Epithelial cell of proximal tubule (primary cell): Measurements from ENCODE around the gene DCTPP1. TPM values are rescaled to one million over a fixed set of nuclear protein-coding genes. Genes with fewer than 3 reads are reported as not detected.

Experiments used
- DNase-seq: peaks from one replicate; pipeline ENCODE4 v3.0.0-alpha.2; 2011; ENCODE audit warnings: low read depth
- H3K4me3 ChIP-seq: 2 replicates; pipeline ENCODE4 v1.5.1; 2011; ENCODE audit warnings: low read depth, mild to moderate bottlenecking, low read length
- CTCF ChIP-seq: conservative IDR thresholded peaks from 2 replicates; pipeline ENCODE4 v1.5.1; 2012; ENCODE audit warnings: low read depth, mild to moderate bottlenecking, low read length
- total RNA-seq: library from RNA; depleted of rRNA; stranded (reverse); fragments of >200 nt; gene quantifications from 2 replicates; pipeline ENCODE4 v1.2.3, GENCODE V29; 2015

Gene DCTPP1
- total RNA-seq, 1 donor from 2014 or later = 108 TPM

- DNase-seq = no peak
- peak overlapping the region; percentile 80 for H3K4me3 ChIP-seq
- TF ChIP-seq CTCF = no peak
Measured at GRCh38 chr16:30379158-30379783, 50.6 kb downstream of the DCTPP1 start.

DNA sequence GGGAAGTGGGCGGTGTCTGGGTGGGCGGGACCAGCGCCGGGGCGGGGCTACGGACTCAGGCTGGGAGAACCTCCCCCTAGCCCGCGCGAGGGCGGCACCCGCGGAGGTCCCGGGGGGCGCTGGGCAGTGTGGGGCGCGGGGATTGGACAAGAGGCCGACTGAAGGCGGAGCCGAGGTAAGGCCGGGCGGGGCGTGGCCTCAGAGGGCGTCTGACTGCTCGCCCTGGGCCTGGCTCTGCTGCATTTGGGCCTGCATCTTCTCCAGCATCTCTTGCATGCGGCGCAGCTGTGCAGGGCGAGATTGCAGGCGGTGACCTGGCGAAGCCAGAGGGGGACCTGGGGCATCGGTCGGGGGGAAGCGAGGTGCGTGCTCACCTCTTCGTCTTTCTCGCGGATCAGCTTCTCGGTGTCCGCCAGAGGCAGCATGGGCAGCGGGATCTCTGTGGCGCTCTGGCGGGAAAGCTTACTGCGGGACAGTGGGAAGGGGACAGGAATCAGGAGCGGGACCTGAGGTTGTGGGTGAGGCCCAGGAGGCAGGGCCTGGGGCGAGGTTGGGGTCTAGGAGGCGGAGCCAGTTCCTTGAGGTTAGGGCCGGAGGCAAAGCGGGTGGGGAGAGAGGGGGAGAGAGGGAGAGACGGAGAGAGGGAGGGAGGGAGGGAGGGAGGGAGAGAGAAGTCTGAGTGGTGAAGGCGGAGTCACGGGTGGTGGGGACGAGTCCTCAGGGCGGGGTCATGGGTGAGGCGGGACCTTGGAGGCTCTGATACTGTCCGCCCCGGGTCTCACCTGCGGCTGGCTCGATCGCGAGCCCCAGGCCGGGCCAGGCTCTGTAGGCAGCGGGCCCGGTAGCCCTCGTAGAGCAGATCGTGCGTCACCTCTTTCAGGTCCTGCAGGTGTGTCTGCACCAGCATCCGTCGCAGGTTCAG is 51.3 kb downstream of the DCTPP1 start:
- DNase-seq = no peak
- peak overlapping the region; percentile 80 for H3K4me3 ChIP-seq
- peak; percentile 22 for TF ChIP-seq CTCF

DNA sequence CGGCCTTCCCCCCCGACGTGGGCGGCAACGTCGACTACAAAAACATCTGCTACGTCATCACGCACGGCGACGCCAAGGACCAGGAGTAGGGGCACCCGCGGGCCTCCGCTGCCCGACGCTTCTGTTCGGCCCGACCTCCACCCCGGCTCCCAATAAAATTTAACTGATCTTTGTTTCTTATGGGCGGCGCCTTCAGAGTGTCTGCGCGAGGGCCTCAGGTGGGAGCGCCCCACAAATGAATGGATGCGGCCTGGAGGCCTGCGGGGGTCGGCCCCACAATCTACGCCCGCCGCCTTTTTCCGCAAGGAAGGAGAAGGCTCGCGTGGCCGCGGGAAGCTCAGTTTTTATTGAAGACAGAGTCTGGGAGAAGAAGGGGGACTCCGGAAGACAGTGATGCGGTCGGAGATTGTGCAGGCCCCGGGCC is 52.0 kb downstream of the DCTPP1 start:
- TF ChIP-seq CTCF = no peak
- no peak for DNase-seq
- H3K4me3 ChIP-seq = peak overlapping the region; percentile 80

DNA sequence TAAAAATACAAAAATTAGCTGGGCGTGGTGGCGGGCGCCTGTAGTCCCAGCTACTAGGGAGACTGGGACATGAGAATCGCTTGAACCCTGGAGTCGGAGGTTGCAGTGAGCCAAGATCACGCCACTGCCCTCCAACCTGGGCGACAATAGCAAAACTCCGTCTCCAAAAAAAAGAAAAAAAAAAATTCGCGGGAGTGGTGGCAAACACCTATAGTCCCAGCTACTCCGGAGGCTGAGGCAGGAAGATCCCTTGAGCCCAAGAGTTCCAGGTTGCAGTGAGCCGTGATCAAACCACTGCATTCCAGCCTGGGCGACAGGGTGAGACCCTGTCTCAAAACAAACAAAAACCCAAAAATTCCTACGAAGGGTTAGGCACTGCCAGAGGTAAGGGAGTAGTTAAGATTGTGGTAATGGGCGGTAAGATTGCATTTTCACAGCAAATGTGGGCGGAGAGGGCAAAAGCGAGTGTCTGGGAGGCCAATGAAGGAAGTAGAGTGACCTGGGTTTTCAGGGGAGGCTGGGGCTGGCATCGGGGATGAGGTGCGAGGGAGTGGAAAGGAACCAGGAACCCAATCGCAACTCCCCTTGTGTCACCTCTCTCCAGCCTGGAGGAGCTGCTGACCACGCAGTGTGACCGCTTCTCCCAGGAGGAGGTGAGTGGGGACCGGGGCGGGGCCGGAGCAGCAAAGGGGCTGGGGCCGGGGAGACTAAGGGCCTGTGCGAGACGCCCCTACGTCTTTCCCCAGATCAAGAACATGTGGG is 52.6 kb downstream of the DCTPP1 start:
- no peak for TF ChIP-seq CTCF
- peak overlapping the region; percentile 80 for H3K4me3 ChIP-seq
- no peak for DNase-seq

DNA sequence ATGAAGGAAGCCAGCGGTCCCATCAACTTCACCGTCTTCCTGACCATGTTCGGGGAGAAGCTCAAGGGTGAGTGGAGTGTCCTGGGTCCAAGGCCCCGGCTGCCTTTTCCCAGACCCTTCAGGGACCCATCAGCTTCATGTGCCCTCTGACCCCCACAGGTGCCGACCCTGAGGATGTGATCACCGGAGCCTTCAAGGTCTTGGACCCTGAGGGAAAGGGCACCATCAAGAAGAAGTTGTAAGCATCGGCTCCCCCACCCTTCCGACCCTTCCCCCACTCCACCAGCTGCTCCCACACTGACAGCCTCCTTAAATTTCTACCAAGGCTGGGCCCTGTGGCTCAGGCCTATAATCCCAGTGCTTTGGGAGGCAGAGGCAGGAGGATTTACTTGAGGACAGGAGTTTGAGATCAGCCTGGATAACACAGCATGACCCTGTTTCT is 53.3 kb downstream of the DCTPP1 start:
- no peak for TF ChIP-seq CTCF
- no peak for DNase-seq

DNA sequence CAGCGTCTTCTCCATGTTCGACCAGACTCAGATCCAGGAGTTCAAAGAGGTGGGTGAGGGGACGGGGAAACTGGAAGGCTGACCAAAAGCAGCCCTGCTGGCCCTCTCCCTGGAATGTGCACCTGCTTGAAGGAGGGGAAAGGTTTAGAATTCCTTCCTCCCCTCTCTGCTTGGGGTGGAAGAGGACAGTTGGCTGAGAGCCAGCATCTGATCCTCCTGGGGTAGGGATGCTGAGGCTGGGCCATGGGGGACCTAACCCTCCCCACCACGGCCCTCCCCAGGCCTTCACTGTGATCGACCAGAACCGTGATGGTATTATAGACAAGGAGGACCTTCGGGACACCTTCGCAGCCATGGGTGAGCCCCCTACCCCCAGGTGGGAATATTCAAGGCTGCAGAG is 54.0 kb downstream of the DCTPP1 start:
- TF ChIP-seq CTCF = no peak
- DNase-seq = no peak
- H3K4me3 ChIP-seq = no peak overlapping the region

More for the DNA sequence above, 53.3 kb downstream of the DCTPP1 start:
- no peak overlapping the region for H3K4me3 ChIP-seq
